HEK293 (cell line): Measurements from ENCODE around the gene C3.
"Not testable (repeated sequence)": the region's sequence is repeated elsewhere in the genome, so short reads cannot be mapped to it uniquely, and the experiment has no call there.

Experiments used
- CTCF ChIA-PET: fragments of 350-600 bp; formaldehyde crosslinking; extraction: SDS; loops from one replicate; lab custom pipeline; 2021; ENCODE audit warnings: antibody characterized with exemption; lab: Yijun Ruan, JAX
- POLR2A ChIA-PET: fragments of 300-600 bp; formaldehyde crosslinking; extraction: SDS; loops from one replicate; lab custom pipeline; 2020; ENCODE audit warnings: antibody characterized with exemption, inconsistent platforms; lab: Yijun Ruan, JAX
- H3K27ac ChIP-seq: fragments of 200-500 bp; sonication (Bioruptor generic); 2 replicates; pipeline ENCODE4 v1.5.1; 2014; ENCODE audit warnings: low read depth, low read length, control low read depth, inconsistent platforms; ENCODE audit errors: extremely low read depth
- H3K36me3 ChIP-seq, 2 experiments: fragments of 200-500 bp in 1 of 2; sonication (Bioruptor generic) in 1 of 2; 1 replicate in 1 of 2; 2 replicates in 1 of 2; pipeline ENCODE4 v1.5.1; 2014 to 2017; ENCODE audit warnings: inconsistent platforms in 2 of 2, low read length in 2 of 2; ENCODE audit not compliant: control insufficient read depth in 2 of 2, insufficient read depth in 1 of 2
- H3K4me1 ChIP-seq: fragments of 200-500 bp; sonication (Bioruptor generic); 2 replicates; pipeline ENCODE4 v1.5.1; 2014; ENCODE audit warnings: mild to moderate bottlenecking, low read length, inconsistent platforms; ENCODE audit not compliant: control insufficient read depth, insufficient read depth
- H3K4me3 ChIP-seq: 2 replicates; pipeline ENCODE4 v1.5.1; 2011; ENCODE audit warnings: low read depth, mild to moderate bottlenecking, control low read depth, low read length, moderate library complexity
- H3K9me3 ChIP-seq: fragments of 200-500 bp; sonication (Bioruptor generic); 2 replicates; pipeline ENCODE4 v1.5.1; 2014; ENCODE audit warnings: low read depth, low read length, inconsistent platforms; ENCODE audit not compliant: control insufficient read depth, insufficient read depth
- GLIS1 ChIP-seq: fragments of 450-650 bp; formaldehyde crosslinking; IDR thresholded peaks from 2 replicates; pipeline ENCODE4 v1.5.1; 2016; ENCODE audit warnings: missing biosample characterization, missing genetic modification characterization
- KLF10 ChIP-seq: fragments of 450-650 bp; IDR thresholded peaks from 2 replicates; pipeline ENCODE4 v1.5.1; 2018; ENCODE audit warnings: missing biosample characterization, mild to moderate bottlenecking, missing genetic modification characterization
- PRDM1 ChIP-seq: fragments of 450-650 bp; formaldehyde crosslinking; IDR thresholded peaks from 2 replicates; pipeline ENCODE4; 2016; ENCODE audit warnings: missing biosample characterization, missing genetic modification characterization
- PRDM10 ChIP-seq: fragments of 450-650 bp; formaldehyde crosslinking; IDR thresholded peaks from 2 replicates; pipeline ENCODE4 v1.5.1; 2016; ENCODE audit warnings: missing biosample characterization, missing genetic modification characterization
- RBAK ChIP-seq: fragments of 450-650 bp; formaldehyde crosslinking; IDR thresholded peaks from 2 replicates; pipeline ENCODE4 v1.5.1; 2016; ENCODE audit warnings: missing biosample characterization, missing genetic modification characterization
- SP7 ChIP-seq: fragments of 450-650 bp; formaldehyde crosslinking; IDR thresholded peaks from 2 replicates; pipeline ENCODE4 v1.5.1; 2016; ENCODE audit warnings: missing biosample characterization, missing genetic modification characterization
- ZBTB17 ChIP-seq: fragments of 450-650 bp; formaldehyde crosslinking; IDR thresholded peaks from 2 replicates; pipeline ENCODE4 v1.5.1; 2016; ENCODE audit warnings: missing biosample characterization, missing genetic modification characterization
- ZNF266 ChIP-seq: fragments of 450-650 bp; formaldehyde crosslinking; IDR thresholded peaks from 2 replicates; pipeline ENCODE4 v1.5.1; 2016; ENCODE audit warnings: missing biosample characterization, missing genetic modification characterization, low read depth
- ZNF341 ChIP-seq: fragments of 450-650 bp; formaldehyde crosslinking; IDR thresholded peaks from 2 replicates; pipeline ENCODE4; 2016; ENCODE audit warnings: low read depth, missing biosample characterization, missing genetic modification characterization
- ZNF426 ChIP-seq: fragments of 450-650 bp; formaldehyde crosslinking; IDR thresholded peaks from 2 replicates; pipeline ENCODE4 v1.5.1; 2017; ENCODE audit warnings: missing biosample characterization, missing genetic modification characterization, mild to moderate bottlenecking, inconsistent platforms, moderate library complexity
- ZNF76 ChIP-seq: fragments of 450-650 bp; formaldehyde crosslinking; IDR thresholded peaks from 2 replicates; pipeline ENCODE4; 2016; ENCODE audit warnings: low read depth, missing biosample characterization, missing genetic modification characterization, borderline replicate concordance
- TF ChIP-seq, protein P1 (sequence below): fragments of 450-650 bp; formaldehyde crosslinking; IDR thresholded peaks from 2 replicates; pipeline ENCODE4 v1.5.1; 2016; ENCODE audit warnings: missing biosample characterization, missing genetic modification characterization

Gene C3

GRCh38 chr19:6766357-6767080 lies 46.1 kb upstream of the C3 start:
- Histone ChIP-seq H3K9me3 (no peaks in the 10 kb centered on the region), H3K4me3 (peak overlapping the region; percentile 62), H3K4me1 (no peaks in the 10 kb centered on the region; the same call in 1 of the 2 replicates), H3K27ac (no peak overlapping the region), H3K36me3 (no peaks in the 10 kb centered on the region)
- ChIA-PET POLR2A (interaction anchor here (1.0 to 2.3 kb wide), 3 partner anchors 11 to 28 kb away, joined by 3 to 11 read pairs (median 3); no protein-coding TSS in a partner anchor), CTCF (interaction anchor here (0.6 to 1.3 kb wide), 4 partner anchors 28 to 481 kb away, joined by 3 to 4 read pairs (median 3); no protein-coding TSS in a partner anchor)
- TF ChIP-seq PRDM10 (tag by site-specific recombination), result 0 out of 2 replicates have a peak, but pooled peaks have one; percentile 11
- no peak for TF ChIP-seq ZNF341 (tag by site-specific recombination)
- TF ChIP-seq ZNF266 (tag by site-specific recombination), result no peak

DNA sequence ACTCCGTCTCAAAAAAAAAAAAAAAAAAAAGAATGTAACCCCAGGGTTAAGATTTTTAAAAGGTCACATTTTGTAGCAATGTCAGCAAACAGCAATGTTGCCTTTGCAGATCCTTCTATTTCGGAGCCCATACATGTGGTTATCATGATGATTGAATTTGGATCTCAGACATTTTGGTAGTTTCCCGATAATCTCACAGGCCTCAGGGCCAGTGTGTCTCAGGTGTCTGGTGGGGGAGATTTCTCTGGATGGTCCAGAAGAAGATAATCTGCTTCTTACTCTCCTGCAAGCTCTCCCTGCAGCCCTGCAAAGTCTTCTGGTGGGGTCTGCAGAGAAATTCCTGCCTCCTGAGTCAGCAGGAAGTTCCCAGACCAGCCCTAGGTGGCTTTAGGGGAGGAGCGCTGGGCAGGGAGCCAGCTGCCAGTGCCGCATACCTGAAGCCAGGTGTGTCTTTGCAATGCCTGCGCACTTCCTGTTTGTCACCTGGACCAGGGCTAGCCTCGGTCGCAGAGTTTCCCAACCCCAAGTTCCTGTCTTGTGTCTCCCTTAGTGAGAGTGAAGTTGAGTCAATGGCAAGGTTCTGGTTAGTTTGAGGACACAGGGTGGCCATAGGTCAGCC lies 45.4 kb upstream of the C3 start:
- Histone ChIP-seq H3K36me3 (no peaks in the 10 kb centered on the region), H3K9me3 (no peaks in the 10 kb centered on the region), H3K27ac (no peak overlapping the region), H3K4me3 (no peak overlapping the region), H3K4me1 (no peaks in the 10 kb centered on the region; the same call in 1 of the 2 replicates)
- CTCF ChIA-PET, result no interaction called here
- POLR2A ChIA-PET, result interaction anchor here (2.3 kb wide), 1 partner anchor 21 kb away, joined by 11 read pairs; no protein-coding TSS in a partner anchor
- TF ChIP-seq GLIS1 (tag by site-specific recombination) (peak; percentile 82), PRDM1 (tag by site-specific recombination) (no peak)

GRCh38 chr19:6762253-6762797 lies 41.9 kb upstream of the C3 start:
- not testable (repeated sequence) for H3K36me3 ChIP-seq
- POLR2A ChIA-PET, result interaction anchor here (1.0 kb wide), 1 partner anchor 24 kb away, joined by 4 read pairs; the partner anchor contains the start of gene GPR108

GRCh38 chr19:6761053-6761676 lies 40.7 kb upstream of the C3 start:
- Histone ChIP-seq H3K27ac (no peak overlapping the region), H3K4me1 (no peaks in the 10 kb centered on the region), H3K36me3 (no peaks in the 10 kb centered on the region; a peak in 1 of 3 replicates), H3K4me3 (no peak overlapping the region), H3K9me3 (no peaks in the 10 kb centered on the region)
- CTCF ChIA-PET, result interaction anchor here (1.0 kb wide), 1 partner anchor 8 kb away, joined by 4 read pairs; no protein-coding TSS in a partner anchor
- POLR2A ChIA-PET, result interaction anchor here (1.0 to 1.1 kb wide), 2 partner anchors 23 to 336 kb away, joined by 3 to 4 read pairs; partner anchors contain the start of genes GPR108 and KHSRP
- TF ChIP-seq ZNF426 (tag by site-specific recombination) (no peak), KLF10 (tag by site-specific recombination) (no peak), ZNF76 (peak; percentile 77; the same call in 1 of the 2 replicates), RBAK (tag by site-specific recombination) (peak; percentile 96)

More at GRCh38 chr19:6762253-6762797, 41.9 kb upstream of the C3 start:
- H3K27ac ChIP-seq, H3K4me1 ChIP-seq, H3K9me3 ChIP-seq, CTCF ChIA-PET, H3K4me3 ChIP-seq: not testable (repeated sequence)
- TF ChIP-seq SP7 (peak; percentile 29; the same call in 1 of the 2 replicates), ZBTB17 (tag by site-specific recombination) (0 out of 2 replicates have a peak, but pooled peaks have one; percentile 19)
- TF ChIP-seq, protein P1, sequence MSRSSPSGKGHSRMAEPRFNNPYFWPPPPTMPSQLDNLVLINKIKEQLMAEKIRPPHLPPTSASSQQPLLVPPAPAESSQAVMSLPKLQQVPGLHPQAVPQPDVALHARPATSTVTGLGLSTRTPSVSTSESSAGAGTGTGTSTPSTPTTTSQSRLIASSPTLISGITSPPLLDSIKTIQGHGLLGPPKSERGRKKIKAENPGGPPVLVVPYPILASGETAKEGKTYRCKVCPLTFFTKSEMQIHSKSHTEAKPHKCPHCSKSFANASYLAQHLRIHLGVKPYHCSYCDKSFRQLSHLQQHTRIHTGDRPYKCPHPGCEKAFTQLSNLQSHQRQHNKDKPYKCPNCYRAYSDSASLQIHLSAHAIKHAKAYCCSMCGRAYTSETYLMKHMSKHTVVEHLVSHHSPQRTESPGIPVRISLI (tag by site-specific recombination), result 0 out of 2 replicates have a peak, but pooled peaks have one; percentile 28
